Brain microvascular endothelial cell (primary cell): Measurements from ENCODE around the gene SNAPC3.
A peak's percentile ranks its signal among the peaks of the same experiment; 100 is the strongest.

Source experiments
- DNase-seq: peaks from one replicate; pipeline ENCODE4 v3.0.0-alpha.2; 2020
- H3K27ac ChIP-seq: fragments of 250-450 bp; sonication (Bioruptor Pico); 2 replicates; pipeline ENCODE4 v1.5.1; 2020; ENCODE audit warnings: mild to moderate bottlenecking, moderate library complexity
- H3K27me3 ChIP-seq: fragments of 250-450 bp; sonication (Bioruptor Pico); replicated peaks from 2 replicates; pipeline ENCODE4 v1.5.1; 2020; ENCODE audit warnings: mild to moderate bottlenecking
- H3K36me3 ChIP-seq: fragments of 250-450 bp; sonication (Bioruptor Pico); replicated peaks from 2 replicates; pipeline ENCODE4 v1.5.1; 2020; ENCODE audit warnings: mild to moderate bottlenecking
- H3K4me3 ChIP-seq: 2 replicates; pipeline ENCODE4 v1.5.1; 2011; ENCODE audit warnings: low read depth, mild to moderate bottlenecking, control low read depth, low read length, moderate library complexity
- in situ Hi-C: cut with HindIII; loops from 2 replicates; pipeline ENCODE4 v1.10.0; 2017; ENCODE audit warnings: low sequenced_read_pairs, low pct_ligation_motif_present
- TF ChIP-seq, protein P1 (sequence below): IDR thresholded peaks from 2 replicates; pipeline ENCODE4 v1.5.1; 2011; ENCODE audit warnings: low read depth, mild to moderate bottlenecking, moderate library complexity, low read length, control low read depth, inconsistent platforms; ENCODE audit errors: missing control alignments

SNAPC3 gene

DNA sequence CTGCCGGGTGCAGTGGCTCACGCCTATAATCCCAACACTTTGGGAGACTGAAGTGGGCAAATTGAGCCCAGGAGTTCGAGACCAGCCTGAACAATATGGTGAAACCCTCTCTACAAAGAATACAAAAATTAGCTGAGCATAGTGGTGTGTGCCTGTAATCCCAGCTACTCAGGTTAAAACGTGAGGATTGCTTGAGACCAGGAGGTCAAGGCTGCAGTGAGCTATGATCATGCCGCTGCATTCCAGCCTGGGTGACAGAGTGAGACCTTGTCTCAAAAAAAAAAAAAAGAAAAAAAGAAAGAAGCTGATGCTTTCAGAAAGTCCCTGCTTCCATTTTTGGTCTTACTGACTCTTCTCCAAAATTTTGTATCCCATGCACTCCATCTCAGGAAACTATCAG is 31.3 kb downstream of the SNAPC3 start:
- Histone ChIP-seq H3K27ac (no peak overlapping the region), H3K4me3 (no peak overlapping the region), H3K27me3 (no peaks in the 10 kb centered on the region), H3K36me3 (peaks cover 62% of the 10 kb centered on the region)
- TF ChIP-seq, protein P1, sequence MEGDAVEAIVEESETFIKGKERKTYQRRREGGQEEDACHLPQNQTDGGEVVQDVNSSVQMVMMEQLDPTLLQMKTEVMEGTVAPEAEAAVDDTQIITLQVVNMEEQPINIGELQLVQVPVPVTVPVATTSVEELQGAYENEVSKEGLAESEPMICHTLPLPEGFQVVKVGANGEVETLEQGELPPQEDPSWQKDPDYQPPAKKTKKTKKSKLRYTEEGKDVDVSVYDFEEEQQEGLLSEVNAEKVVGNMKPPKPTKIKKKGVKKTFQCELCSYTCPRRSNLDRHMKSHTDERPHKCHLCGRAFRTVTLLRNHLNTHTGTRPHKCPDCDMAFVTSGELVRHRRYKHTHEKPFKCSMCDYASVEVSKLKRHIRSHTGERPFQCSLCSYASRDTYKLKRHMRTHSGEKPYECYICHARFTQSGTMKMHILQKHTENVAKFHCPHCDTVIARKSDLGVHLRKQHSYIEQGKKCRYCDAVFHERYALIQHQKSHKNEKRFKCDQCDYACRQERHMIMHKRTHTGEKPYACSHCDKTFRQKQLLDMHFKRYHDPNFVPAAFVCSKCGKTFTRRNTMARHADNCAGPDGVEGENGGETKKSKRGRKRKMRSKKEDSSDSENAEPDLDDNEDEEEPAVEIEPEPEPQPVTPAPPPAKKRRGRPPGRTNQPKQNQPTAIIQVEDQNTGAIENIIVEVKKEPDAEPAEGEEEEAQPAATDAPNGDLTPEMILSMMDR: no peak
- DNase-seq: no peak
- in situ Hi-C loops: no loop called here

GRCh38 chr9:15461056-15461455 is 38.4 kb downstream of the SNAPC3 start:
- in situ Hi-C loops: no loop called here
- H3K36me3 ChIP-seq: peaks cover 50% of the 10 kb centered on the region

DNA sequence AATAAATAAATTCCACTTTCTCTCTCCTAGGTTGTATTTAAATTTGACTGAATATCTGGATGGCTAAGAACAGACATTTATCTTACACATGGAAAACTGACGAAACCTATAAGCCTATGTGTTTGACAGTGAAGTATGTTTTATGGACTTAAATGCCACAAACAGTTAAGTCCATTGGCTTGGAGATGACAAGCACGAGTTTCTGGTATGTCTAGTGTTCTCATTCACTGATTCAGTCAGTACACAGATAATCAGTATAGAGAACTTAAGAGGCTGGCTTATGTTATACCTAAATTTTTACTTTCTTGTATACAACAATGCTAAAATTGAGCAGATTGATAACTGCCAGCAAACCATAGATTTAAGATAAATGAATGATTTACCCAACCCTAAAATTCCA is 38.9 kb downstream of the SNAPC3 start:
- no peak for DNase-seq
- in situ Hi-C loops: no loop called here
- Histone ChIP-seq H3K36me3 (peaks cover 51% of the 10 kb centered on the region), H3K27me3 (no peaks in the 10 kb centered on the region), H3K4me3 (no peak overlapping the region), H3K27ac (no peak overlapping the region)
- TF ChIP-seq, protein P1: no peak

More at GRCh38 chr9:15461056-15461455, 38.4 kb downstream of the SNAPC3 start:
- Histone ChIP-seq H3K4me3 (no peak overlapping the region), H3K27ac (no peak overlapping the region), H3K27me3 (no peaks in the 10 kb centered on the region)
- DNase-seq: no peak
- TF ChIP-seq, protein P1: no peak

DNA sequence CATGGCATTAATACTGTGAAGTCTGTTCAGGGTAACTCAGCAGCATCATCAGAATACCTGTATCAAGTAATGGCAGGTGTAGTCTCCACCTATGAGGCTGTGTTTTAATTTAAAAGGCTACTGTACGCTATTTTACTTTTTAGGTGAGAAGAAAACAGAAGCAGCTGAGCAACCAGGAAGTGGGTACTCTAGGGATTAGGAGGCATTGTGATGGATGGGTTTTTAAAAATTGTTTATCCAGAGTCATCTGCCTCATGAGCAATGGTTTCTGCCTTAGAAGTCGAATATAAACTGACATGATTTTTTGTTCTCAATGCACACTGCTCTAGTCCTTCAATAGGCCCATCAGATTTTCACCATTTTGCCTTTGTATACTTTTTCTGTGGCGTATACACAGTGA is 45.5 kb downstream of the SNAPC3 start:
- H3K27ac ChIP-seq: no peak overlapping the region
- DNase-seq: no peak
- in situ Hi-C loops: no loop called here
- no peaks in the 10 kb centered on the region for H3K27me3 ChIP-seq
- no peak overlapping the region for H3K4me3 ChIP-seq
- TF ChIP-seq, protein P1: no peak
- peaks cover 22% of the 10 kb centered on the region for H3K36me3 ChIP-seq

- peak; percentile 1 for DNase-seq
- in situ Hi-C loops: no loop called here
- Histone ChIP-seq H3K36me3 (peaks cover 22% of the 10 kb centered on the region), H3K27me3 (no peaks in the 10 kb centered on the region), H3K27ac (no peak overlapping the region), H3K4me3 (no peak overlapping the region)
- TF ChIP-seq, protein P1: no peak
Observed at GRCh38 chr9:15469406-15469805, 46.7 kb downstream of the SNAPC3 start.

DNA sequence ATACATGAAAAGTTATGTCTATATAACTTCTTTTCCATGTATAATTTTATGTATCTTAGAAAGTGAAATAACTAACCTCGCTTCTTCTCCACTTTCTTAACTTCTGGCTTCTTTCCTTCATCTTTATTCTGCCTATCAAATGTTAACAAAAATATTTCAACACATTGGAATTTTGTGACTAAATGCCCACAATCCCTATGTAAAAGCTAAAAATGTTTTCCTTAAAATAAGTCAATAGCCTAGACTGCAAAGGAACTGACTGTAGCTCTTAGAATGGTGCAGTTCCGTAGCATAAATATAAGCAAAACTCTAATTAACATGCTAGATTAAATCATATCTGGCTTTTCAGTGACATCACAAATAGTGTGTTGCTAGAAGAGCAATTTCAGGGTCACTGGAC is 47.2 kb downstream of the SNAPC3 start:
- H3K36me3 ChIP-seq: peaks cover 22% of the 10 kb centered on the region
- DNase-seq: no peak
- in situ Hi-C loops: no loop called here
- TF ChIP-seq, protein P1: no peak
- H3K27ac ChIP-seq: no peak overlapping the region
- no peak overlapping the region for H3K4me3 ChIP-seq
- H3K27me3 ChIP-seq: no peaks in the 10 kb centered on the region
